HG02678 (cell line): Measurements from ENCODE around the gene SETD6.

Source experiments
- ATAC-seq: cut with Tn5 transposase; IDR thresholded peaks from one replicate; pipeline ENCODE4 v1.9.1; 2021; ENCODE audit warnings: mild to moderate bottlenecking, moderate library complexity; ENCODE audit not compliant: unreplicated experiment

Gene SETD6

GRCh38 chr16:58493756-58494431, 21.4 kb upstream of the SETD6 start:
- ATAC-seq: no peak

- ATAC-seq: peak; percentile 63
Observed at GRCh38 chr16:58494981-58495520, 20.3 kb upstream of the SETD6 start.

GRCh38 chr16:58495521-58496331, 19.6 kb upstream of the SETD6 start:
- ATAC-seq: no peak

GRCh38 chr16:58497468-58497867, 17.8 kb upstream of the SETD6 start:
- ATAC-seq: no peak

- ATAC-seq: no peak
Observed at GRCh38 chr16:58497935-58498334, 17.4 kb upstream of the SETD6 start.

GRCh38 chr16:58498341-58499091, 16.8 kb upstream of the SETD6 start:
- ATAC-seq: no peak

- ATAC-seq: no peak
Observed at GRCh38 chr16:58499092-58499511, 16.2 kb upstream of the SETD6 start.

- ATAC-seq: no peak
Observed at GRCh38 chr16:58499615-58500351, 15.5 kb upstream of the SETD6 start, which contains the start of gene NDRG4. Gene NDRG4, plus strand, starts transcription at chr16:58500143. Its CDS starts 106 bp downstream, at chr16:58500249.

GRCh38 chr16:58500430-58501241, 14.7 kb upstream of the SETD6 start:
- ATAC-seq: no peak

- no peak for ATAC-seq
Observed at GRCh38 chr16:58501242-58502131, 13.8 kb upstream of the SETD6 start.

GRCh38 chr16:58502217-58502921, 12.9 kb upstream of the SETD6 start:
- no peak for ATAC-seq

- no peak for ATAC-seq
Observed at GRCh38 chr16:58503166-58503862, 12.0 kb upstream of the SETD6 start.

GRCh38 chr16:58503863-58504688, 11.2 kb upstream of the SETD6 start:
- ATAC-seq: no peak

- ATAC-seq: no peak
Observed at GRCh38 chr16:58506241-58507194, 8.8 kb upstream of the SETD6 start.

- no peak for ATAC-seq
Observed at GRCh38 chr16:58507195-58507962, 7.9 kb upstream of the SETD6 start.
